HG02642 (cell line): ENCODE results near the gene SPTBN1.
A peak's percentile ranks its signal among the peaks of the same experiment; 100 is the strongest.

Experiments used
- ATAC-seq: cut with Tn5 transposase; IDR thresholded peaks from one replicate; pipeline ENCODE4 v1.9.1; 2021; ENCODE audit warnings: mild to moderate bottlenecking; ENCODE audit not compliant: unreplicated experiment, poor library complexity

SPTBN1 gene

DNA sequence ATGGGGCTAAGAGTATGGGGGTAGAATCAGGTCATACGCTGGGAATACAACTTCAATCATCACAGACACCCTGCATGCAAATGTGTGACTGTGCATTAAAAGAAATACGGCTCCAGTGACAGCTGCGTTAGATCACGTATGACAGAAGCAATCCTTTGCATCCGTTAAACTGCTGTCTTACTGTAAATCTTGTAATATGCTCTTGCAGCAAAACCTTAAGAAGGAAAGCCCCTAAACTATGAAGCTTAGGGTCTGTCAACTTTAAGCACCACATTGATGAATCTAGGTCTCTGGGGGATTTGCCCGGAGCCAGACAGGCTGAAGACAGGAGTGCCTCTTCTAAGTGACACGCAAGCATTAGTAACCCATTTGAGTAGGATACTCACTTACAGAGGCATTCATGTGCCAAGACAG is 182.7 kb downstream of the SPTBN1 start:
- ATAC-seq: no peak

GRCh38 chr2:54639609-54640008 is 183.5 kb downstream of the SPTBN1 start:
- no peak for ATAC-seq

GRCh38 chr2:54640834-54641540 is 184.9 kb downstream of the SPTBN1 start:
- ATAC-seq: no peak

DNA sequence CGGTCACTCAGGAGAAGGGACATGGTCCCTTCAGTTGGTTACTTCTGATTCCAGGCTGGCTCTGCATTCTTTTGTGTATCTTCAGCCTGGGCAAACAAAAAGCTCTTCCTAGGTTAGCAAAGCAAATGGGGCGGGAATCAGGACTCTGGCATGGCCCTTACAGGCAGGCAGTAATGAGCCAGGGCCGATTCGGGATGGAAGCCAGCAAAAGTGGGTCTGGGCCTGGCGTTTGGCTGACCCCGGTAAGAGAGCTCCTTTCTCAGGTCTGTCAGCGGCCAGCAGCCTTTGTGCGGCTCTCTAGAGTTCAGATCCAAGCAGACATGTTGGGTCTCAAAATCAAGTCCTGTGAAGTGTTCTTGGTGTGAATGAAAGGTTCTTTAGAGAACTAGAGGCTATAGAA is 185.9 kb downstream of the SPTBN1 start:
- ATAC-seq: no peak

GRCh38 chr2:54642677-54643430 is 186.7 kb downstream of the SPTBN1 start:
- ATAC-seq: no peak

- ATAC-seq: no peak
Observed at GRCh38 chr2:54644236-54644635, 188.1 kb downstream of the SPTBN1 start.

GRCh38 chr2:54646170-54646927 is 190.2 kb downstream of the SPTBN1 start:
- ATAC-seq: no peak

- no peak for ATAC-seq
Observed at GRCh38 chr2:54648256-54648655, 192.1 kb downstream of the SPTBN1 start.

DNA sequence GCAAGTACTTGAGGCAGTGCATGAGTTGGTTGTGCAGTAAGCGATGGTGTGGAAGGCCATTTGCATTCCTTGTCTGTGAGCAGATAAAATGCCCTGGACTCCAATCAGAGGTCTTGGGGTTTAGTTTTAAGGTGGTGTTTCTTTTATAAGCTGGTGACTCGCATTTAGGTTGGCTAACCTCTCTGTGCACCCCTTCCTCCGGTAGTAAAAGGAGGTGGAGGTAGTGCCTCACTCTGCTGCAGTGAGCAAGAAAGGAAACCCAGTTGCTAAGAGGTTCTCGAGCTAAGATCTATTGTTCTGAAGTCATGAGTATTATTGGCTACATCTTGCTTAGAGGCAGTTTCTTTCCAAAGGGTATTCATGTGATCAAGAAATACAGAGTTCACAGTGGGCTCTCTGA is 193.1 kb downstream of the SPTBN1 start:
- ATAC-seq: no peak

- no peak for ATAC-seq
Observed at GRCh38 chr2:54649633-54650032, 193.5 kb downstream of the SPTBN1 start.

- ATAC-seq: no peak
Observed at GRCh38 chr2:54650612-54651011, 194.5 kb downstream of the SPTBN1 start.

DNA sequence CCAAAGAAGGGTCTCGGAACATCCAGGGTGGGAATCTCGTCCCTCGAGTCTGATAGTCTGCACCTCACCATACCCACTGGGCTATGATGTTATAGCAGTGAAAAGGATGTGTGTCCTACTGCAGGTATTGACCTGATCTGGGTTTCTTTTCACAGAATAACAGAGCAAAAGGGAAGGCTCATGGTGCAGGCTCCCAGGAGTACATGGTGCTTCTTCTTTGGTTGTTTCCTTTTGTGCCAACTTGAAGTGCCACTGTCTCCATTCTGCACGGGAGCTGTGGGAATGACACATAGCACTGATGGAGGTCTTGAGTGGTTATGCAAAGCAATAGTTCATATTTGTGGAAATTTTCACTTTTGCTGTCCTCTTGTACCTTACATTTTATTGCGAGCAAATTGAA is 195.2 kb downstream of the SPTBN1 start:
- no peak for ATAC-seq

DNA sequence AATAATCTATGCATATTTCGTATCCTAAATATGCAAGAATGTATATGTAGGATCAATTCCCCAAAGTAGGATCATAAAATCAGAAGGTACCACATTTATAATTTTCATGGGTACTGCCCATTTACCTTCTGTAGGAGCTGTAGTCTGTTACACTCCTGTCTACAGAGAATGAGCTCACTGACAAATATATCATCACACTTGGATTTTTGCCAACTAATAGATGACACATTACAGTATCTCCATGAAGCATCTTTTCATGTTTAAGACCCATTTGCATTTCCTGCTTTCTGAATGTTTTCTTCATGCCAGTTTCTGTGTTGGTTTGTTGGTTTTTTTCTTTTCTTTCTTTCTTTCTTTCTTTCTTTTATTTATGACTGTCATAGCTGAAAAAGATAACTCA is 196.4 kb downstream of the SPTBN1 start:
- ATAC-seq: peak; percentile 67

GRCh38 chr2:54653572-54654204 is 197.6 kb downstream of the SPTBN1 start:
- no peak for ATAC-seq

DNA sequence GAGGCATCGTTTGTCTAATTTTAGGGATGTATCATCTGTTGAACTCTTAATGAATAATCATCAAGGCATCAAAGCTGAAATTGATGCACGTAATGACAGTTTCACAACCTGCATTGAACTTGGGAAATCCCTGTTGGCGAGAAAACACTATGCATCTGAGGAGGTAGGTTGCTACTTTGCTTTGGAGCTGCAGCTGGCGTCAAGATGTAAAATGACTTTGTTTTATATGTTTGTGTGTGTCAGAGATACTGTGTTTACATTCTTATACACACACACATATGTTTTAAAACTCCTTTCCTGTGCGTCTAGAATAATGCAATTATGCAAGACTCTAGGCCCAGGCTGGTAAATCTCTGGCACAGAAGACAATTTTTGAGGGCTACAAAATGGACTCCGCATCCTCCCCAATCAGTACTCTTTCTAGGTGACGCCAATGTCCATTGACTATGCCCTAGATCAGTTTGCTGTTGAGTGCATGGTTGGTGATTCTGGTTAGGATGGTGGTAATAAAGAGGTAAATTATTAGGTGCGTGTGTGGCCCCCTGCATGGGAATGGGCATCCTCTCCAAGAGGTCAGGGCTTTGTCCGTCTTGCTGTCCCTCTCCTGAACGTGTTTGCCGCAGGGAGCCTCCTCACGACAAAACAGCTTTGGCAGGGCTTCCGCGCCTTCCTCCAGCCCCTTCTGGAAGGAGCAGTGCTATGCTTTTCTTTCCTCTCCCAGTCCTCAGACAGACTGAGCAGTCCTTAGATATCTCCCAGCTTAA is 199.1 kb downstream of the SPTBN1 start:
- no peak for ATAC-seq

- ATAC-seq: no peak
Observed at GRCh38 chr2:54656863-54657262, 200.7 kb downstream of the SPTBN1 start.

DNA sequence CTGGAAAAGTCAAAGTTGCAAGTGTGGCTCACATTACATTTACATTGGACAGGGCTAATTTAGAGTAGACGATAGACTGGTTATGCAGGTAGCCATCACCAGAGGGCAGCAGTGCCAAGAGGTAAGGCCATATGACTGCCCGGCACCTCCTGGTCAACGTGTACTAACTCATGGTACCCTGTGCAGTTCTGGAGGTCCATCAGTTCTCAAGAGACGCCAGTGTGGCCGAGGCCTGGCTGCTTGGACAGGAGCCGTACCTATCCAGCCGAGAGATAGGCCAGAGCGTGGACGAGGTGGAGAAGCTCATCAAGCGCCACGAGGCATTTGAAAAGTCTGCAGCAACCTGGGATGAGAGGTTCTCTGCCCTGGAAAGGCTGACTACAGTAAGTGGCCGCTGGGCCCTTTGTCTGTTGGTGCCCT is 201.5 kb downstream of the SPTBN1 start:
- peak; percentile 51 for ATAC-seq

GRCh38 chr2:54658564-54659071 is 202.5 kb downstream of the SPTBN1 start:
- ATAC-seq: no peak

GRCh38 chr2:54659527-54659926 is 203.4 kb downstream of the SPTBN1 start:
- ATAC-seq: no peak

DNA sequence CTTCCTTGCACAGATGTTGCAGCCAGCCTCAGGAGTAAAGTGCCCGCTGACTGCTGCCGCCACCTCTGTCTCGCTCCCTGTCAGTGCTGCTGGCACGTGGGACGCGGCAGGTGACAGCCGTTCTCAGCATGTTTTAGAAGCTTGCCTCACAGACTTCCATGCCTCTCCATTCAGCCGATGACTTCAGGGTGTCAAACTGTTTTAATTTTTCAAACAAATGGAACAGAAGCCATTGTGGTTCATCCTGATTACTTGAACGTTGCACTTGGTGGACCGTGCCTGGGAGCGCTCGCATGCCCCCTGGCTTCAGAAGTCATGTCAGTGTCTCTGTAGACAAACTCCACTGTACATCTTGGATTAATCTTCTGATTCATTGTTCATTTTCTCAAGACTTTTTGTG is 204.6 kb downstream of the SPTBN1 start:
- no peak for ATAC-seq
